Breast epithelium (tissue), 4 donors: ENCODE measurements around the gene PHACTR2. TPM values are rescaled to one million over a fixed set of nuclear protein-coding genes. Genes with fewer than 3 reads are reported as not detected.
"Not testable (repeated sequence)": the region's sequence is repeated elsewhere in the genome, so short reads cannot be mapped to it uniquely, and the experiment has no call there.

ENCODE experiments used
- DNase-seq, 2 donors: peaks; one replicate each; pipeline ENCODE4 v3.0.0-alpha.2; 2019; ENCODE audit warnings: low spot score in 2 of 2
- H3K27ac ChIP-seq, 2 donors: fragments of 200-600 bp; sonication (generic) in 1 of 2; one replicate each; pipeline ENCODE4 v1.5.1; 2016 to 2019; ENCODE audit warnings: mild to moderate bottlenecking in 1 of 2
- H3K27me3 ChIP-seq, 2 donors: fragments of 200-600 bp; sonication (generic) in 1 of 2; one replicate each; pipeline versions ENCODE4 v1.5.1 to v1.6.0; 2017 to 2019; ENCODE audit warnings: control low read depth in 1 of 2, mild to moderate bottlenecking in 1 of 2
- H3K36me3 ChIP-seq: fragments of 200-600 bp; one replicate; pipeline ENCODE4 v1.5.1; 2019
- H3K4me1 ChIP-seq, 2 donors: fragments of 200-600 bp; sonication (generic); one replicate each; pipeline ENCODE4 v1.5.1; 2016 to 2019; ENCODE audit warnings: control low read depth in 1 of 2
- H3K4me3 ChIP-seq, 3 donors: fragments of 200-600 bp; sonication (generic); 1 replicate in 2 of 3; 2 replicates in 1 of 3; pipeline ENCODE4 v1.5.1; 2016 to 2019; ENCODE audit warnings: mild to moderate bottlenecking in 3 of 3, moderate library complexity in 2 of 3
- H3K9me3 ChIP-seq, 2 donors: fragments of 200-600 bp; sonication (generic) in 1 of 2; one replicate each; pipeline ENCODE4 v1.5.1; 2016 to 2019; ENCODE audit warnings: control low read depth in 1 of 2
- CTCF ChIP-seq, 3 donors: fragments of 450-650 bp; IDR thresholded peaks; one replicate each; pipeline ENCODE4 v1.5.1; 2016 to 2017; ENCODE audit warnings: antibody characterized with exemption in 3 of 3, mild to moderate bottlenecking in 3 of 3, moderate library complexity in 3 of 3
- POLR2A ChIP-seq: fragments of 450-650 bp; IDR thresholded peaks from one replicate; pipeline ENCODE4 v1.6.1; 2016; ENCODE audit warnings: antibody characterized with exemption, mild to moderate bottlenecking, moderate library complexity
- POLR2AphosphoS5 ChIP-seq, 3 donors: sonication (generic); formaldehyde crosslinking; IDR thresholded peaks; one replicate each; pipeline ENCODE4 v1.6.1; 2017; ENCODE audit warnings: antibody characterized with exemption in 3 of 3
- intact Hi-C: fragments of 100-400 bp; cut with DNase I; formaldehyde crosslinking; loops from one replicate; pipeline ENCODE4 v1.15.1; 2023; ENCODE audit warnings: low total_unique reads
- total RNA-seq, 3 donors: library from RNA; depleted of rRNA; stranded (reverse); fragments of >200 nt; gene quantifications; one replicate each; pipeline ENCODE4 v1.1.0, GENCODE V29; 2016

The PHACTR2 gene
- total RNA-seq, 3 donors from 2014 or later: 27.5 to 53.3 (median 52.4) TPM

- intact Hi-C loops: no loop called here
- no peak for TF ChIP-seq POLR2AphosphoS5 (IDR thresholded peaks at IDR 0.05)
- no peak for TF ChIP-seq POLR2A
- no peak for TF ChIP-seq CTCF (IDR thresholded peaks at IDR 0.05)
- no peak for DNase-seq
- Histone ChIP-seq H3K4me3 (no peak overlapping the region), H3K9me3 (peaks cover 0 to 9% of the 10 kb centered on the region in 2 donors), H3K27me3 (no peaks in the 10 kb centered on the region), H3K36me3 (peaks cover 11% of the 10 kb centered on the region), H3K4me1 (no peaks in the 10 kb centered on the region), H3K27ac (no peak overlapping the region)
These were observed 179.9 kb downstream of the PHACTR2 start for GRCh38 chr6:143857651-143858050.

GRCh38 chr6:143859891-143860660 is 182.3 kb downstream of the PHACTR2 start:
- no peak for DNase-seq
- intact Hi-C loops: no loop called here
- no peak for TF ChIP-seq POLR2A
- no peak for TF ChIP-seq POLR2AphosphoS5 (IDR thresholded peaks at IDR 0.05)
- TF ChIP-seq CTCF (IDR thresholded peaks at IDR 0.05): no peak
- Histone ChIP-seq H3K27me3 (no peaks in the 10 kb centered on the region), H3K4me3 (no peak overlapping the region), H3K27ac (no peak overlapping the region), H3K4me1 (no peaks in the 10 kb centered on the region), H3K36me3 (peaks cover 11% of the 10 kb centered on the region), H3K9me3 (peaks cover 0 to 6% of the 10 kb centered on the region in 2 donors)

GRCh38 chr6:143863771-143864170 is 186.0 kb downstream of the PHACTR2 start:
- H3K36me3 ChIP-seq: no peaks in the 10 kb centered on the region
- no peaks in the 10 kb centered on the region for H3K4me1 ChIP-seq
- DNase-seq: no peak
- H3K9me3 ChIP-seq: no peaks in the 10 kb centered on the region
- no peak overlapping the region for H3K4me3 ChIP-seq
- no peaks in the 10 kb centered on the region for H3K27me3 ChIP-seq
- intact Hi-C loops: no loop called here
- no peak overlapping the region for H3K27ac ChIP-seq
- TF ChIP-seq POLR2AphosphoS5 (IDR thresholded peaks at IDR 0.05): no peak
- TF ChIP-seq CTCF (IDR thresholded peaks at IDR 0.05): no peak
- TF ChIP-seq POLR2A: no peak

- no peaks in the 10 kb centered on the region for H3K9me3 ChIP-seq
- no peaks in the 10 kb centered on the region for H3K4me1 ChIP-seq
- TF ChIP-seq POLR2A: no peak
- TF ChIP-seq POLR2AphosphoS5 (IDR thresholded peaks at IDR 0.05): no peak
- no peak for TF ChIP-seq CTCF (IDR thresholded peaks at IDR 0.05)
- no peaks in the 10 kb centered on the region for H3K27me3 ChIP-seq
- H3K36me3 ChIP-seq: no peaks in the 10 kb centered on the region
- intact Hi-C loops: no loop called here
- no peak within 1 kb of the TSS for H3K4me3 ChIP-seq
- no peak within 1 kb of the TSS for H3K27ac ChIP-seq
- DNase-seq: no peak
These were observed 186.5 kb downstream of the PHACTR2 start, which contains the start of gene ZC2HC1B for GRCh38 chr6:143864234-143864633. Gene ZC2HC1B (plus strand): TSS chr6:143864474. CDS start chr6:143864540, 66 bp downstream.

- intact Hi-C loops: no loop called here
- H3K4me3 ChIP-seq: no peak overlapping the region
These were observed 189.5 kb downstream of the PHACTR2 start for GRCh38 chr6:143867236-143867635.

GRCh38 chr6:143868808-143869207 is 191.0 kb downstream of the PHACTR2 start:
- H3K27me3 ChIP-seq, H3K4me1 ChIP-seq, H3K9me3 ChIP-seq, H3K4me3 ChIP-seq, intact Hi-C loops, DNase-seq, H3K27ac ChIP-seq, H3K36me3 ChIP-seq: not testable (repeated sequence)

More at GRCh38 chr6:143867236-143867635, 189.5 kb downstream of the PHACTR2 start:
- no peaks in the 10 kb centered on the region for H3K36me3 ChIP-seq
- no peaks in the 10 kb centered on the region for H3K9me3 ChIP-seq
- no peaks in the 10 kb centered on the region for H3K27me3 ChIP-seq
- H3K27ac ChIP-seq: no peak overlapping the region
- no peak for DNase-seq
- H3K4me1 ChIP-seq: no peaks in the 10 kb centered on the region
- TF ChIP-seq POLR2AphosphoS5 (IDR thresholded peaks at IDR 0.05): no peak
- TF ChIP-seq CTCF (IDR thresholded peaks at IDR 0.05): no peak
- no peak for TF ChIP-seq POLR2A

- intact Hi-C loops: not testable (repeated sequence)
These were observed 193.5 kb downstream of the PHACTR2 start for GRCh38 chr6:143871202-143871730.

More at GRCh38 chr6:143871202-143871730, 193.5 kb downstream of the PHACTR2 start:
- not testable (repeated sequence) for H3K36me3 ChIP-seq, H3K4me3 ChIP-seq, DNase-seq, H3K9me3 ChIP-seq, H3K27ac ChIP-seq, H3K27me3 ChIP-seq, H3K4me1 ChIP-seq
